ENCODE results near the gene RUNX1.
"Not testable (repeated sequence)": the region's sequence is repeated elsewhere in the genome, so short reads cannot be mapped to it uniquely, and the experiment has no call there.

RUNX1 gene

GRCh38 chr21:34969423-34970166 lies 79.5 kb downstream of the RUNX1 start:
- no peak for DNase-seq (ENCODE audit: low read depth in 2 of 2)

GRCh38 chr21:34968414-34969333 lies 80.4 kb downstream of the RUNX1 start:
- no peak for DNase-seq (ENCODE audit: low read depth in 2 of 2)

- DNase-seq (ENCODE audit: low read depth in 2 of 2), result no peak
These were observed 81.4 kb downstream of the RUNX1 start for GRCh38 chr21:34967509-34968289.

GRCh38 chr21:34966881-34967280 lies 82.2 kb downstream of the RUNX1 start:
- not testable (repeated sequence) for DNase-seq (ENCODE audit: low read depth in 2 of 2)

- DNase-seq (ENCODE audit: low read depth in 2 of 2), result no peak
These were observed 83.6 kb downstream of the RUNX1 start for GRCh38 chr21:34965200-34966174.

GRCh38 chr21:34962586-34963222 lies 86.4 kb downstream of the RUNX1 start:
- no peak for DNase-seq (ENCODE audit: low read depth in 2 of 2)

GRCh38 chr21:34962136-34962535 lies 87.0 kb downstream of the RUNX1 start:
- DNase-seq (ENCODE audit: low read depth in 2 of 2), result no peak

- no peak for DNase-seq (ENCODE audit: low read depth in 2 of 2)
These were observed 88.4 kb downstream of the RUNX1 start for GRCh38 chr21:34960687-34961086.

GRCh38 chr21:34959607-34960006 lies 89.5 kb downstream of the RUNX1 start:
- DNase-seq (ENCODE audit: low read depth in 2 of 2), result no peak

GRCh38 chr21:34958040-34958439 lies 91.1 kb downstream of the RUNX1 start:
- no peak for DNase-seq (ENCODE audit: low read depth in 2 of 2)

GRCh38 chr21:34956416-34957316 lies 92.4 kb downstream of the RUNX1 start:
- DNase-seq (ENCODE audit: low read depth in 2 of 2), result no peak

GRCh38 chr21:34953950-34954349 lies 95.2 kb downstream of the RUNX1 start:
- DNase-seq (ENCODE audit: low read depth in 2 of 2), result no peak

- no peak for DNase-seq (ENCODE audit: low read depth in 2 of 2)
These were observed 96.4 kb downstream of the RUNX1 start for GRCh38 chr21:34952701-34953100.

- not testable (repeated sequence) for DNase-seq (ENCODE audit: low read depth in 2 of 2)
These were observed 97.2 kb downstream of the RUNX1 start for GRCh38 chr21:34951868-34952267.

- DNase-seq (ENCODE audit: low read depth in 2 of 2), result no peak
These were observed 98.1 kb downstream of the RUNX1 start for GRCh38 chr21:34950980-34951379.

GRCh38 chr21:34949499-34949898 lies 99.6 kb downstream of the RUNX1 start:
- DNase-seq (ENCODE audit: low read depth in 2 of 2), result no peak

GRCh38 chr21:34949030-34949429 lies 100.1 kb downstream of the RUNX1 start:
- no peak for DNase-seq (ENCODE audit: low read depth in 2 of 2)

- no peak for DNase-seq (ENCODE audit: low read depth in 2 of 2)
These were observed 100.9 kb downstream of the RUNX1 start for GRCh38 chr21:34948157-34948556.

- no peak for DNase-seq (ENCODE audit: low read depth in 2 of 2)
These were observed 102.1 kb downstream of the RUNX1 start for GRCh38 chr21:34946916-34947534.
